ENCODE results near the gene RAB22A. TPM values are rescaled to one million over a fixed set of nuclear protein-coding genes. Genes with fewer than 3 reads are reported as not detected.

The RAB22A gene
- total and polyA plus RNA-seq, 2 of the 4 experiments (the other 2 are of a cell fraction), result 8.2 to 8.4 TPM

DNA sequence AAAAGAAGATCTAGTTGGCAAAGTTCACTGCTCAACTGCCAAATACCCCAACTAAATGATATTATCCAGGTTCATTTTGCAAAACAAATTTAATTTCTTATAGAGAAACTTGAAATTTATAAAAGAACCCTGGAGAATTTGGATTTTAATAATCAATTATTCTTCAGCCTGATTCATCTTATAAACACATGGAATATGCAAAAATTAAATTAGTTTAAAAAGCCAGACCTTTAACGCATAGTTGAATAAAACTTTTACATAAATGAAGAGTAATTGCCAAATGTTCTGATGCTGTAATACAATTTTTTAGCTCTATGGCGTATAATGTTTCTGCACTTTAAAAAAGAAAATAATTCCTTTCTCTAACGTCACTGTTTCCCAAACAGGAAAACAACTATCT is 47.9 kb upstream of the RAB22A start:
- Histone ChIP-seq H3K9me3 (ENCODE audit: control insufficient read depth, insufficient read depth, low read length) (no peaks in the 10 kb centered on the region), H4K5ac (ENCODE audit: low read depth, low read length) (no peak overlapping the region), H3K4ac (ENCODE audit: low read depth, low read length) (no peak overlapping the region), H3K4me2 (ENCODE audit: low read depth, low read length) (no peak overlapping the region), H3K9ac (ENCODE audit: low read depth, low read length) (no peak overlapping the region), H2AFZ (replicated peaks; ENCODE audit: low read length, poor library complexity) (no peak overlapping the region), H2BK120ac (ENCODE audit: low read depth, low read length) (no peak overlapping the region), H3K18ac (ENCODE audit: low read depth, low read length) (no peak overlapping the region), H2AK9ac (replicated peaks; ENCODE audit: low read depth, low read length, poor library complexity) (no peak overlapping the region), H3K27me3 (ENCODE audit: control insufficient read depth, insufficient read depth, low read length) (no peaks in the 10 kb centered on the region), H2BK20ac (ENCODE audit: low read depth, low read length) (no peak overlapping the region), H4K8ac (ENCODE audit: low read depth in 2 of 2, low read length in 2 of 2) (no peak overlapping the region), H3K9me1 (ENCODE audit: insufficient read depth, low read length) (peaks cover 28% of the 10 kb centered on the region), H3K4me1 (ENCODE audit: control insufficient read depth, insufficient read depth, low read length) (peaks cover 3% of the 10 kb centered on the region), H3K56ac (ENCODE audit: extremely low read depth, insufficient read depth, low read length) (no peak overlapping the region), H3K14ac (replicated peaks; ENCODE audit: low read depth, low read length) (no peak overlapping the region), H2AK5ac (ENCODE audit: low read depth, low read length) (no peak overlapping the region), H4K20me1 (ENCODE audit: insufficient read depth, low read length) (no peaks in the 10 kb centered on the region), H3K27ac (ENCODE audit: insufficient read depth, low read length) (no peak overlapping the region), H3K36me3 (ENCODE audit: control insufficient read depth, insufficient read depth, low read length) (peaks cover 26% of the 10 kb centered on the region), H3K4me3 (ENCODE audit: insufficient read depth, low read depth, low read length) (no peak overlapping the region), H3K23ac (ENCODE audit: low read depth, low read length) (no peak overlapping the region), H2BK15ac (ENCODE audit: low read depth, low read length) (no peak overlapping the region), H4K91ac (ENCODE audit: insufficient read depth, low read depth, low read length) (no peak overlapping the region), H3K79me1 (ENCODE audit: low read depth in 1 of 2, low read length in 2 of 2) (peaks cover 14 to 55% of the 10 kb centered on the region in 2 experiments), H2BK5ac (ENCODE audit: low read depth, low read length, poor library complexity, severe bottlenecking) (no peak overlapping the region)
- dilution Hi-C loops (cut with HindIII; ENCODE audit: low sequenced_read_pairs, unreplicated experiment), result no loop called here
- TF ChIP-seq FOS (IDR thresholded peaks at IDR 0.05; ENCODE audit: low read depth, low read length), result no peak
- no peak for TF ChIP-seq RFX5 (IDR thresholded peaks at IDR 0.05; ENCODE audit: low read depth, low read length)
- no peak for TF ChIP-seq RCOR1 (IDR thresholded peaks at IDR 0.05; ENCODE audit: insufficient replicate concordance, low read length)
- TF ChIP-seq NFE2L2 (IDR thresholded peaks at IDR 0.05; ENCODE audit: low read depth, low read length), result no peak
- TF ChIP-seq, protein P1, sequence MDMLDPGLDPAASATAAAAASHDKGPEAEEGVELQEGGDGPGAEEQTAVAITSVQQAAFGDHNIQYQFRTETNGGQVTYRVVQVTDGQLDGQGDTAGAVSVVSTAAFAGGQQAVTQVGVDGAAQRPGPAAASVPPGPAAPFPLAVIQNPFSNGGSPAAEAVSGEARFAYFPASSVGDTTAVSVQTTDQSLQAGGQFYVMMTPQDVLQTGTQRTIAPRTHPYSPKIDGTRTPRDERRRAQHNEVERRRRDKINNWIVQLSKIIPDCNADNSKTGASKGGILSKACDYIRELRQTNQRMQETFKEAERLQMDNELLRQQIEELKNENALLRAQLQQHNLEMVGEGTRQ (IDR thresholded peaks at IDR 0.05; ENCODE audit: low read depth, low read length), result no peak
- TF ChIP-seq CEBPB (IDR thresholded peaks at IDR 0.05; ENCODE audit: low read depth, low read length), result no peak
- TF ChIP-seq MAZ (IDR thresholded peaks at IDR 0.05; ENCODE audit: borderline replicate concordance, low read depth, low read length), result no peak
- no peak for TF ChIP-seq BHLHE40 (IDR thresholded peaks at IDR 0.05; ENCODE audit: low read depth, low read length)
- TF ChIP-seq CTCF (conservative IDR thresholded peaks at IDR 0.05; ENCODE audit: low read depth, low read length), result no peak
- TF ChIP-seq, protein P2, sequence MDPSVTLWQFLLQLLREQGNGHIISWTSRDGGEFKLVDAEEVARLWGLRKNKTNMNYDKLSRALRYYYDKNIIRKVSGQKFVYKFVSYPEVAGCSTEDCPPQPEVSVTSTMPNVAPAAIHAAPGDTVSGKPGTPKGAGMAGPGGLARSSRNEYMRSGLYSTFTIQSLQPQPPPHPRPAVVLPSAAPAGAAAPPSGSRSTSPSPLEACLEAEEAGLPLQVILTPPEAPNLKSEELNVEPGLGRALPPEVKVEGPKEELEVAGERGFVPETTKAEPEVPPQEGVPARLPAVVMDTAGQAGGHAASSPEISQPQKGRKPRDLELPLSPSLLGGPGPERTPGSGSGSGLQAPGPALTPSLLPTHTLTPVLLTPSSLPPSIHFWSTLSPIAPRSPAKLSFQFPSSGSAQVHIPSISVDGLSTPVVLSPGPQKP (IDR thresholded peaks at IDR 0.05; ENCODE audit: borderline replicate concordance, low read depth, low read length), result no peak
- no peak for TF ChIP-seq POLR2A (IDR thresholded peaks at IDR 0.05; ENCODE audit: low read depth, low read length)
- no peak for TF ChIP-seq SMC3 (IDR thresholded peaks at IDR 0.05; ENCODE audit: low read depth, low read length)
- no peak for TF ChIP-seq MAFK (IDR thresholded peaks at IDR 0.05; ENCODE audit: low read depth, low read length)
- no TSS peak for BruUV-seq (replicated peaks)
- DNase-seq (no peak), ATAC-seq (ENCODE audit: low read depth) (no peak)
- intact Hi-C loops (cut with micrococcal nuclease), result no loop called here
- POLR2A ChIA-PET (ENCODE audit: unreplicated experiment), result interaction anchor here (0.7 kb wide), 1 partner anchor 627 kb away, joined by 3 read pairs; no protein-coding TSS in a partner anchor
- in situ Hi-C loops (cut with MboI; ENCODE audit: low sequenced_read_pairs), result no loop called here
- CTCF ChIA-PET, result no interaction called here
- no CpG with 5 or more reads among the region's 3 CpGs for WGBS, 2 experiments (ENCODE audit: extremely low coverage in 2 of 2, insufficient read length in 1 of 2)

Measured in IMR-90 (cell line).